SH-SY5Y (cell line): ENCODE data around the gene TXK.

Experiments used
- GATA2 ChIP-seq: IDR thresholded peaks from 2 replicates; pipeline ENCODE4 v1.6.1; 2011; ENCODE audit warnings: mild to moderate bottlenecking, low read depth, low read length
- GATA3 ChIP-seq: IDR thresholded peaks from 2 replicates; pipeline ENCODE4 v1.6.1; 2011; ENCODE audit warnings: low read depth, mild to moderate bottlenecking, low read length, moderate library complexity

The TXK gene

GRCh38 chr4:48065587-48066052 is 68.4 kb downstream of the TXK start:
- TF ChIP-seq GATA2 (no peak), GATA3 (no peak)

- TF ChIP-seq GATA2, result no peak
- no peak for TF ChIP-seq GATA3
Measured at GRCh38 chr4:48064349-48064748, 69.7 kb downstream of the TXK start.

- no peak for TF ChIP-seq GATA2
- no peak for TF ChIP-seq GATA3
Measured at GRCh38 chr4:48058617-48059530, 75.2 kb downstream of the TXK start.

- no peak for TF ChIP-seq GATA3
- no peak for TF ChIP-seq GATA2
Measured at GRCh38 chr4:48051078-48051477, 83.0 kb downstream of the TXK start.

GRCh38 chr4:48049483-48049882 is 84.6 kb downstream of the TXK start:
- TF ChIP-seq GATA3 (no peak), GATA2 (no peak)

- TF ChIP-seq GATA3 (no peak), GATA2 (no peak)
Measured at GRCh38 chr4:48047896-48048295, 86.2 kb downstream of the TXK start.

- TF ChIP-seq GATA2 (no peak), GATA3 (no peak)
Measured at GRCh38 chr4:48047421-48047844, 86.6 kb downstream of the TXK start.

GRCh38 chr4:48046059-48046458 is 88.0 kb downstream of the TXK start:
- no peak for TF ChIP-seq GATA2
- no peak for TF ChIP-seq GATA3

GRCh38 chr4:48044298-48044697 is 89.8 kb downstream of the TXK start:
- no peak for TF ChIP-seq GATA2
- TF ChIP-seq GATA3, result no peak

- TF ChIP-seq GATA2 (no peak), GATA3 (no peak)
Measured at GRCh38 chr4:48043504-48043903, 90.5 kb downstream of the TXK start.

- TF ChIP-seq GATA3 (no peak), GATA2 (no peak)
Measured at GRCh38 chr4:48042979-48043461, 91.0 kb downstream of the TXK start.

GRCh38 chr4:48041535-48042137 is 92.4 kb downstream of the TXK start:
- TF ChIP-seq GATA2 (no peak), GATA3 (no peak)

GRCh38 chr4:48039561-48039960 is 94.5 kb downstream of the TXK start:
- TF ChIP-seq GATA2, result no peak
- TF ChIP-seq GATA3, result no peak

- TF ChIP-seq GATA2, result no peak
- TF ChIP-seq GATA3, result no peak
Measured at GRCh38 chr4:48038666-48039065, 95.4 kb downstream of the TXK start.

- TF ChIP-seq GATA2 (no peak), GATA3 (no peak)
Measured at GRCh38 chr4:48037117-48037462, 97.0 kb downstream of the TXK start.
